Endothelial cell of umbilical vein (primary cell): ENCODE results near the gene ABCB7. TPM values are rescaled to one million over a fixed set of nuclear protein-coding genes. Genes with fewer than 3 reads are reported as not detected.

Source experiments
- BruUV-seq: library from RNA; stranded (reverse); fragments of 400-500 nt; replicated peaks from 2 replicates; lab custom pipeline; 2021; lab: Mats Ljungman, UMichigan
- CTCF ChIA-PET: fragments of 300-600, 350-600 bp; sonication (Branson Sonifier 250); formaldehyde crosslinking; loops from one replicate; lab custom pipeline; 2021; ENCODE audit warnings: antibody characterized with exemption, inconsistent platforms; lab: Charles Lee
- POLR2A ChIA-PET: fragments of 300-600, 350-600 bp; sonication (Branson Sonifier 250); formaldehyde crosslinking; loops from one replicate; lab custom pipeline; 2021; ENCODE audit warnings: antibody characterized with exemption, inconsistent platforms; lab: Charles Lee
- DNase-seq: peaks from one replicate; pipeline ENCODE4 v3.0.0-alpha.2; 2011; ENCODE audit warnings: low read depth, low spot score
- FAIRE-seq: peaks from 2 replicates; lab custom pipeline; 2011; peaks lifted over from hg19 to GRCh38; lab: Jason Lieb, UNC
- H2AFZ ChIP-seq: 2 replicates; pipeline ENCODE4 v1.6.0; 2012; ENCODE audit warnings: low read depth, low read length, control low read depth, inconsistent platforms
- H3K27ac ChIP-seq: 2 replicates; pipeline ENCODE4 v1.5.1; 2011; ENCODE audit warnings: low read depth, mild to moderate bottlenecking, control low read depth, low read length, moderate library complexity; ENCODE audit not compliant: insufficient read depth
- H3K27me3 ChIP-seq, 2 experiments: 2 replicates each; pipeline versions ENCODE4 v1.6.0 to v1.6.1; 2011; ENCODE audit warnings: low read length in 2 of 2, mixed read lengths in 1 of 2; ENCODE audit not compliant: control insufficient read depth in 2 of 2, insufficient read depth in 2 of 2
- H3K36me3 ChIP-seq, 2 experiments: 2 replicates in 1 of 2; 3 replicates in 1 of 2; pipeline ENCODE4 v1.5.1; 2011; ENCODE audit warnings: low read length in 2 of 2, mild to moderate bottlenecking in 1 of 2, moderate library complexity in 1 of 2; ENCODE audit not compliant: control insufficient read depth in 2 of 2, insufficient read depth in 2 of 2; ENCODE audit errors: extremely low read depth in 1 of 2
- H3K4me1 ChIP-seq: 3 replicates; pipeline ENCODE4 v1.5.1; 2011; ENCODE audit warnings: mild to moderate bottlenecking, low read length; ENCODE audit not compliant: control insufficient read depth, insufficient read depth; ENCODE audit errors: extremely low read depth
- H3K4me2 ChIP-seq: 2 replicates; pipeline ENCODE4 v1.6.1; 2011; ENCODE audit warnings: low read length, control low read depth, mixed read lengths; ENCODE audit not compliant: insufficient read depth
- H3K4me3 ChIP-seq, 3 experiments: fragments of 200-600 bp in 1 of 3; sonication (generic), shearing (Covaris generic) in 1 of 3; replicated peaks in 1 of 3; 2 replicates each; pipeline ENCODE4 v1.5.1; 2011 to 2016; ENCODE audit warnings: control low read depth in 3 of 3, low read length in 3 of 3, mild to moderate bottlenecking in 2 of 3, inconsistent platforms in 1 of 3, low read depth in 1 of 3, moderate library complexity in 1 of 3; ENCODE audit not compliant: insufficient read depth in 1 of 3
- H3K79me2 ChIP-seq: 2 replicates; pipeline ENCODE4 v1.6.0; 2012; ENCODE audit warnings: low read length, inconsistent platforms; ENCODE audit not compliant: control insufficient read depth, insufficient read depth
- H3K9ac ChIP-seq: replicated peaks from 2 replicates; pipeline ENCODE3; 2011; ENCODE audit warnings: low read length, control low read depth; ENCODE audit not compliant: insufficient read depth; ENCODE audit errors: extremely low read depth
- H3K9me1 ChIP-seq: replicated peaks from 3 replicates; pipeline ENCODE4 v1.6.0; 2011; ENCODE audit warnings: mild to moderate bottlenecking, low read length; ENCODE audit not compliant: control insufficient read depth, insufficient read depth; ENCODE audit errors: extremely low read depth
- H3K9me3 ChIP-seq: replicated peaks from 2 replicates; pipeline ENCODE4 v1.5.1; 2012; ENCODE audit warnings: low read length, inconsistent platforms; ENCODE audit not compliant: control insufficient read depth, insufficient read depth
- H4K20me1 ChIP-seq: replicated peaks from 2 replicates; pipeline ENCODE3; 2011; ENCODE audit warnings: mild to moderate bottlenecking, low read length; ENCODE audit not compliant: control insufficient read depth, insufficient read depth; ENCODE audit errors: extremely low read depth
- EZH2 ChIP-seq: IDR thresholded peaks from 2 replicates; pipeline ENCODE4 v1.6.1; 2012; ENCODE audit warnings: borderline replicate concordance, low read depth, mild to moderate bottlenecking, moderate library complexity, low read length, inconsistent platforms; ENCODE audit not compliant: severe bottlenecking
- FOS ChIP-seq: IDR thresholded peaks from 2 replicates; pipeline ENCODE4 v1.6.1; 2011; ENCODE audit warnings: mild to moderate bottlenecking, low read length, moderate library complexity, borderline replicate concordance; ENCODE audit not compliant: insufficient read depth
- GATA2 ChIP-seq: IDR thresholded peaks from 2 replicates; pipeline ENCODE4 v1.7.0; 2011; ENCODE audit warnings: low read depth, mild to moderate bottlenecking, moderate library complexity, mixed read lengths, low read length; ENCODE audit not compliant: insufficient read length, insufficient read depth
- JUN ChIP-seq: IDR thresholded peaks from 2 replicates; pipeline ENCODE4 v1.6.1; 2011; ENCODE audit warnings: borderline replicate concordance, low read depth; ENCODE audit not compliant: insufficient read length, insufficient read depth
- MYC ChIP-seq: IDR thresholded peaks from one replicate; pipeline ENCODE4 v1.6.1; 2011; ENCODE audit warnings: mild to moderate bottlenecking, low read depth, low read length
- POLR2A ChIP-seq: IDR thresholded peaks from 2 replicates; pipeline ENCODE4 v1.6.1; 2012; ENCODE audit warnings: low read depth, mild to moderate bottlenecking, control low read depth, low read length
- POLR2AphosphoS5 ChIP-seq: IDR thresholded peaks from 2 replicates; pipeline ENCODE4 v1.6.1; 2012; ENCODE audit warnings: low read depth, mild to moderate bottlenecking, control low read depth, low read length, moderate library complexity; ENCODE audit not compliant: insufficient read depth
- dilution Hi-C: fragments of 300-500 bp; cut with MboI; formaldehyde crosslinking; loops from one replicate; pipeline ENCODE4 v1.15.0; 2019; ENCODE audit warnings: low sequenced_read_pairs; ENCODE audit not compliant: extremely low pct_ligation_motif_present
- intact Hi-C: fragments of 100-400 bp; cut with micrococcal nuclease; formaldehyde crosslinking; loops from one replicate; pipeline ENCODE4 v1.10.0; 2022
- polyA plus RNA-seq, 4 experiments: library from polyadenylated mRNA; depleted of rRNA in 3 of 4; stranded (reverse) in 3 of 4; unstranded in 1 of 4; fragments of >200 nt; gene quantifications; 2 replicates each; pipeline versions ENCODE4 v1.2.1 to v1.2.3, GENCODE V29; 2011 to 2012; ENCODE audit warnings: missing spikeins in 1 of 4
- total RNA-seq: library from RNA; stranded (reverse); gene quantifications from 2 replicates; pipeline ENCODE4 v1.2.3, GENCODE V29; 2021
- TF ChIP-seq, protein P1 (sequence below), 2 donors: IDR thresholded peaks; 1 replicate in 1 of 2; 2 replicates in 1 of 2; pipeline ENCODE4 v1.5.1; 2011; ENCODE audit warnings: low read length in 2 of 2, mild to moderate bottlenecking in 2 of 2, moderate library complexity in 2 of 2, control low read depth in 1 of 2, inconsistent platforms in 1 of 2, low read depth in 1 of 2; ENCODE audit not compliant: insufficient read depth in 1 of 2; ENCODE audit errors: extremely low read depth in 1 of 2
- TF ChIP-seq, protein P2 (sequence below): IDR thresholded peaks from 2 replicates; pipeline ENCODE4 v1.6.1; 2011; ENCODE audit not compliant: insufficient read depth, insufficient read length

ABCB7 gene
- total and polyA plus RNA-seq, 2 donors (not counting 3 experiments of a cell fraction or from before 2014, with no cell fraction given): 12.1 to 20.7 TPM

DNA sequence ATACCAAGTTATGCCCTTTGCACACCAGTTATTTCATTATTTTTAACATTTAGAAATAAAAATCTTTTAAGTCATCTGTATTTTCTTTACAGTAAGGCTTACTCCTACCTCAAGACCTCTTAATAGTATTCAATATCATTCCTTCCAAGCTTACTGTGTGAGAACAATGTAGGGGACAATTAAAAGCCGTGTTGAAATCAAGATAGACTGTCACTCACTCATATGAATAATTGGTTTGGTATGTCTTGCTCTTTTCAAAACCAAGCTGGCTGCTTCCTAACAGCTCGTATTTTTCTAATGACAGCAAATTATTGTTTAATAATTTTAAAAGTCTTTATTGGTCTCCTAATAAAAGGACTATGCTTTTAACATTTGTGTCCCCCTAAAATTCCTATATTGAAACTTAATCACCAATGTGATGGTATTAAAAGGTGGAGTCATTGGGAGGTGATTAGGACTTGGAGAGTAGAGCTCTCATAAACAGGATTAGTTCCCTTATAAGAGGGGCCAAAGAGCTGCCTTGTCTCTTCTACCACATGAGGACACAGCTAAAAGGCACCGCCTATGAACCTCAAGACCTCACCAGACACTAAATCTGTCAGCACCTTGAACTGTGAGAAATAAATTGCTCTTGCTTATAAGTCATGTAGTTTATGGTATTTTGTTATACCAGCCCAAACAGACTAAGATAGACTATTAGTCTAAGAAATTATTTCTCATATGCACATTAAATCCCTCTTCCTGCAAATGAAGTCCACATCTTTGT, 4.1 kb downstream of the ABCB7 start:
- Histone ChIP-seq H2AFZ (no peak overlapping the region), H3K4me1 (peaks cover 4% of the 10 kb centered on the region), H3K9me3 (no peaks in the 10 kb centered on the region), H3K9me1 (no peaks in the 10 kb centered on the region), H3K27me3 (no peaks in the 10 kb centered on the region), H3K4me2 (no peak overlapping the region), H3K4me3 (no peak overlapping the region), H3K9ac (no peak overlapping the region), H4K20me1 (no peaks in the 10 kb centered on the region), H3K36me3 (no peaks in the 10 kb centered on the region), H3K79me2 (peaks cover 9% of the 10 kb centered on the region), H3K27ac (no peak overlapping the region)
- FAIRE-seq (no peak), DNase-seq (no peak)
- BruUV-seq: no TSS peak
- dilution Hi-C loops (no loop called here), intact Hi-C loops (no loop called here)
- POLR2A ChIA-PET: no interaction called here
- CTCF ChIA-PET: no interaction called here
- no peak for TF ChIP-seq POLR2AphosphoS5
- TF ChIP-seq EZH2: no peak
- TF ChIP-seq GATA2: no peak
- no peak for TF ChIP-seq JUN
- TF ChIP-seq, protein P1, sequence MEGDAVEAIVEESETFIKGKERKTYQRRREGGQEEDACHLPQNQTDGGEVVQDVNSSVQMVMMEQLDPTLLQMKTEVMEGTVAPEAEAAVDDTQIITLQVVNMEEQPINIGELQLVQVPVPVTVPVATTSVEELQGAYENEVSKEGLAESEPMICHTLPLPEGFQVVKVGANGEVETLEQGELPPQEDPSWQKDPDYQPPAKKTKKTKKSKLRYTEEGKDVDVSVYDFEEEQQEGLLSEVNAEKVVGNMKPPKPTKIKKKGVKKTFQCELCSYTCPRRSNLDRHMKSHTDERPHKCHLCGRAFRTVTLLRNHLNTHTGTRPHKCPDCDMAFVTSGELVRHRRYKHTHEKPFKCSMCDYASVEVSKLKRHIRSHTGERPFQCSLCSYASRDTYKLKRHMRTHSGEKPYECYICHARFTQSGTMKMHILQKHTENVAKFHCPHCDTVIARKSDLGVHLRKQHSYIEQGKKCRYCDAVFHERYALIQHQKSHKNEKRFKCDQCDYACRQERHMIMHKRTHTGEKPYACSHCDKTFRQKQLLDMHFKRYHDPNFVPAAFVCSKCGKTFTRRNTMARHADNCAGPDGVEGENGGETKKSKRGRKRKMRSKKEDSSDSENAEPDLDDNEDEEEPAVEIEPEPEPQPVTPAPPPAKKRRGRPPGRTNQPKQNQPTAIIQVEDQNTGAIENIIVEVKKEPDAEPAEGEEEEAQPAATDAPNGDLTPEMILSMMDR (IDR thresholded peaks at IDR 0.05; ENCODE audit: extremely low read depth in 1 of 2, insufficient read depth in 1 of 2, low read depth in 1 of 2, low read length in 2 of 2): no peak
- no peak for TF ChIP-seq POLR2A
- TF ChIP-seq FOS: no peak
- TF ChIP-seq MYC: no peak
- TF ChIP-seq, protein P2, sequence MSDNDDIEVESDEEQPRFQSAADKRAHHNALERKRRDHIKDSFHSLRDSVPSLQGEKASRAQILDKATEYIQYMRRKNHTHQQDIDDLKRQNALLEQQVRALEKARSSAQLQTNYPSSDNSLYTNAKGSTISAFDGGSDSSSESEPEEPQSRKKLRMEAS: no peak
